Sigmoid colon (tissue), 4 donors: ENCODE data around the gene APLP2.

Source experiments
- EP300 ChIP-seq, 4 donors: sonication (generic); formaldehyde crosslinking; IDR thresholded peaks; one replicate each; pipeline ENCODE4 v1.6.1; 2017; ENCODE audit warnings: antibody characterized with exemption in 4 of 4
- POLR2A ChIP-seq, 2 donors: fragments of 450-650 bp; IDR thresholded peaks; one replicate each; pipeline ENCODE4 v1.6.1; 2016; ENCODE audit warnings: antibody characterized with exemption in 2 of 2, mild to moderate bottlenecking in 2 of 2, moderate library complexity in 2 of 2
- POLR2AphosphoS5 ChIP-seq, 4 donors: sonication (generic); formaldehyde crosslinking; IDR thresholded peaks; one replicate each; pipeline ENCODE4 v1.6.1; 2017; ENCODE audit warnings: antibody characterized with exemption in 4 of 4
- TF ChIP-seq, protein P1 (sequence below), 4 experiments: fragments of 450-650 bp in 3 of 4; fragments of 200-600 bp in 1 of 4; IDR thresholded peaks; one replicate each; pipeline ENCODE4 v1.5.1; 2016 to 2019; ENCODE audit warnings: antibody characterized with exemption in 4 of 4, mild to moderate bottlenecking in 3 of 4, moderate library complexity in 2 of 4

DNA sequence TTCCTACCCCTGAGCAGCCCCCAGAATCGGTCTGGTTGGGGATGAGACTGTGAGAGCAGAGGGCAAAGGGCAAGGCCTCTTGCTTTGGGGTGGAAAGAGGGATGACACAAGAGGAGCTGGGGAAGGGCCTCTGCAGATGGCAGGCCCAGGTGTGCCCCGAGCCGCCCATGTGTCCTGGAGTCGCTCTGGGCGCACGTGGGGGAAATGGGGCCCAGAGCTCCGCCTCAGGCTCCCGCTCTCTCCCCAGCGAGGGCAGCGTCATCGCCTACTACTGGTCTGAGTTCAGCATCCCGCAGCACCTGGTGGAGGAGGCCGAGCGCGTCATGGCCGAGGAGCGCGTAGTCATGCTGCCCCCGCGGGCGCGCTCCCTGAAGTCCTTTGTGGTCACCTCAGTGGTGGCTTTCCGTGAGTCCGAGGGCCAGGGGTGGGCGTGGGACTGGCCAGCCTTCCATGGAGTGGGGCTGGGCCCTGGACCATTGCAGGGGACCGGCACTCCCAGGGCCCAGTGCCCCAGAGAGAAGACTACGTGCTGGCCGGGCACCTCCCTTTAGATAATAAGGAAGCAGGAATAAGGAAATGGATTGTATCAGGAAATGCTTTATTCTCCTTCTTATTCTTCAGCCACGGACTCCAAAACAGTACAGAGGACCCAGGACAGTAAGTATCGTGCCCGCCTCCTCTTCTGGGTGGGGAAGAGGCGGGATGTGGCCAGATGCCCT, 120.0 kb downstream of the APLP2 start:
- TF ChIP-seq EP300 (IDR thresholded peaks at IDR 0.05) (no peak), POLR2AphosphoS5 (IDR thresholded peaks at IDR 0.05) (no peak), POLR2A (IDR thresholded peaks at IDR 0.05) (no peak)
- TF ChIP-seq, protein P1, sequence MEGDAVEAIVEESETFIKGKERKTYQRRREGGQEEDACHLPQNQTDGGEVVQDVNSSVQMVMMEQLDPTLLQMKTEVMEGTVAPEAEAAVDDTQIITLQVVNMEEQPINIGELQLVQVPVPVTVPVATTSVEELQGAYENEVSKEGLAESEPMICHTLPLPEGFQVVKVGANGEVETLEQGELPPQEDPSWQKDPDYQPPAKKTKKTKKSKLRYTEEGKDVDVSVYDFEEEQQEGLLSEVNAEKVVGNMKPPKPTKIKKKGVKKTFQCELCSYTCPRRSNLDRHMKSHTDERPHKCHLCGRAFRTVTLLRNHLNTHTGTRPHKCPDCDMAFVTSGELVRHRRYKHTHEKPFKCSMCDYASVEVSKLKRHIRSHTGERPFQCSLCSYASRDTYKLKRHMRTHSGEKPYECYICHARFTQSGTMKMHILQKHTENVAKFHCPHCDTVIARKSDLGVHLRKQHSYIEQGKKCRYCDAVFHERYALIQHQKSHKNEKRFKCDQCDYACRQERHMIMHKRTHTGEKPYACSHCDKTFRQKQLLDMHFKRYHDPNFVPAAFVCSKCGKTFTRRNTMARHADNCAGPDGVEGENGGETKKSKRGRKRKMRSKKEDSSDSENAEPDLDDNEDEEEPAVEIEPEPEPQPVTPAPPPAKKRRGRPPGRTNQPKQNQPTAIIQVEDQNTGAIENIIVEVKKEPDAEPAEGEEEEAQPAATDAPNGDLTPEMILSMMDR (IDR thresholded peaks at IDR 0.05), result no peak
